Bronchial epithelial cell (primary cell): ENCODE measurements around the gene ZDHHC1. TPM values are rescaled to one million over a fixed set of nuclear protein-coding genes. Genes with fewer than 3 reads are reported as not detected.

Source experiments
- DNase-seq: peaks from one replicate; pipeline ENCODE4 v3.0.0-alpha.2; 2010; ENCODE audit warnings: low read depth
- FAIRE-seq: peaks from 2 replicates; lab custom pipeline; 2011; peaks lifted over from hg19 to GRCh38; lab: Jason Lieb, UNC
- H3K27me3 ChIP-seq: 2 replicates; pipeline ENCODE4 v1.5.1; 2011; ENCODE audit warnings: low read length; ENCODE audit not compliant: control insufficient read depth, insufficient read depth
- H3K36me3 ChIP-seq: 2 replicates; pipeline ENCODE4 v1.5.1; 2011; ENCODE audit warnings: low read length; ENCODE audit not compliant: control insufficient read depth, insufficient read depth
- H3K4me3 ChIP-seq: 2 replicates; pipeline ENCODE4 v1.5.1; 2011; ENCODE audit warnings: mild to moderate bottlenecking, low read depth, low read length, control low read depth
- CTCF ChIP-seq: IDR thresholded peaks from 2 replicates; pipeline ENCODE4 v1.5.1; 2011; ENCODE audit warnings: mild to moderate bottlenecking, moderate library complexity, low read length, control low read depth, inconsistent platforms; ENCODE audit not compliant: insufficient read depth, severe bottlenecking
- total RNA-seq: library from RNA; depleted of rRNA; stranded (reverse); fragments of >200 nt; gene quantifications from 2 replicates; pipeline ENCODE4 v1.2.1, GENCODE V29; 2014

The ZDHHC1 gene
- total RNA-seq, 1 donor from 2014 or later, result 1.8 TPM

DNA sequence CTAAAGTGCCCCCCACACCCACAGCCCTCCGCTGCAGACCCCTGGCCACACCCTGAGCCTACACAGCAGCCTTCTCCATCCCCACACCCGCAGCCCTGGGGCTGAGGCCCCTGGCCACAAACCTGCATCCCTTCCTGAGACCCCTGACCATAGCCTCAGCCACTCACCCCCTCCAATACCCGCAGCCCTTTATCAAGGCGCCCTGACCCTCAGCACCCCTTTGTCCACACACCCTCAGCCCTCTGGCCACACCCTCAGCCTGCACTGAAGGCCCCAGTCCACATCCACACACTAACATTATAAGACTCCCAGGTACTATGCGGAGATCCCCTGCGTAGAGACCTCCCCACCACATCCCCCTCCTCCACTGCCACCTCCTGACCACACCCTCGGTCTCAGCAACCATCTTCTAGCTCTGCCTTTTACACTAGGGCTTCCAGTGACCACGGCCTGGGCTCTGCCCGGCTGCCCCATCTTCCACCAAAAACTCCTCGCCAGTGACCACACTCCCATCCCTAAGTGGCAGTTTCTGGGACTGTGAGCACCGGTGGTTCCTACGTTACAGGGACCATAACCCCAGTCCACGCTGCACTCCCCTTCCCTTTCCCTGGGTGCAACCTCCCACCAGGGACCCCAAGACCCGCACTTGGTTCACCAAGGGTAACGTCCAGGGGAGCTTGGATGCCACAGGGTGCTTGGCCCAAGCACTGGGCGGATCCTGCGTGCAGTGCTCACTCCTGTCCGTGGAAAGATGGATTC, 23.8 kb downstream of the ZDHHC1 start:
- Histone ChIP-seq H3K27me3 (peaks cover 15% of the 10 kb centered on the region), H3K4me3 (no peak overlapping the region), H3K36me3 (no peaks in the 10 kb centered on the region)
- no peak for TF ChIP-seq CTCF
- no peak for DNase-seq
- FAIRE-seq, result no peak

- no peak for TF ChIP-seq CTCF
- Histone ChIP-seq H3K27me3 (peaks cover 15% of the 10 kb centered on the region), H3K36me3 (no peaks in the 10 kb centered on the region), H3K4me3 (no peak overlapping the region)
- no peak for FAIRE-seq
- DNase-seq, result no peak
Observed at GRCh38 chr16:67391424-67392300, 24.6 kb downstream of the ZDHHC1 start.

GRCh38 chr16:67390816-67391423, 25.4 kb downstream of the ZDHHC1 start:
- FAIRE-seq, result no peak
- Histone ChIP-seq H3K27me3 (peaks cover 15% of the 10 kb centered on the region), H3K4me3 (no peak overlapping the region), H3K36me3 (no peaks in the 10 kb centered on the region)
- TF ChIP-seq CTCF, result no peak
- no peak for DNase-seq

DNA sequence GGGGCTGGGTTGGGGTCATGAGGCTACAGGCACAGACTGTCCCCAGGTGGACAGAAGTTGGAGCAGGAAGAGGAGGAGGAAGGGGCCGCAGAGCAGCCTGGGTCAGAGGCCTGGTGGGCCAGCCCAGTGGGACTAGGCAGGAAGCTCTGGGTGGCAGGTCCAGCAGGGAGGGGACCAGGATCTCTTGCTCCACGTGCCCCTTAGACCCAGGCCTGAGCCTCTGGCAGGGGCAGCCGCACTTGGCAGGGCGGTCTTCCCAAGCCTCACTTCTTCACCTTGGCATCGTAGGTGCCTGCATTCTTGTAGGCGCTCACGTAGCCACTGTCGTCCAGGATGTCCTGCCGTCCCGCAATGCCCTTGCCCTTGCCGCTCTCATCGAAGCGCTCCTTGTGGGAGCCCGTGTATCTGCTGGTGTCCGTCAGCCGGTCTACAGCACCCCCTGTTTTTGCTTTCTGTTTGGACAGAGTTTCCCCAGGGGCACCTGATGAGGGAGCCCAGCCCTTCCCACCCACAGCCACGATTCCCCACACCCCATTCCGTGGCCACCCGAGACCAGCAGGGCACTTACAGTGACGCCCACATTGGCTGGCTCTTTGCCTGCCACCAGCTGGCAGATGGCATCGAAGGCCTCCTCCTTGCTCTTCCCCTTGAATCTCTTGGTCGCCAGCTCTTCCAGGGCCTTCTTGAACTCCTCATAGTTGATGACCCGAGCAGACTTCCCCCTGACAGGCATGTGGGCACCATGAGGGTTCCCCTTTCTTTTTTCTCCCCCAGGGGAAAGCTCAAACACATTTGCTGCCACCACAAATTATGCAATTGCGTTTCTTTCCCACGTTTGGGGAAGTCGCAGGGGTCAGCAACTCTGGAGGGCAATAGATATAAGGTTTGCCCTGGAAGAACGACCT, 26.1 kb downstream of the ZDHHC1 start:
- no peak for TF ChIP-seq CTCF
- peaks cover 15% of the 10 kb centered on the region for H3K27me3 ChIP-seq
- FAIRE-seq, result no peak
- no peak overlapping the region for H3K4me3 ChIP-seq
- no peaks in the 10 kb centered on the region for H3K36me3 ChIP-seq
- DNase-seq, result no peak

GRCh38 chr16:67388591-67388990, 27.7 kb downstream of the ZDHHC1 start:
- Histone ChIP-seq H3K27me3 (peaks cover 7% of the 10 kb centered on the region), H3K36me3 (no peaks in the 10 kb centered on the region), H3K4me3 (no peak overlapping the region)
- DNase-seq (no peak), FAIRE-seq (no peak)
- TF ChIP-seq CTCF, result no peak
